Activated CD4-positive, alpha-beta memory T cell treated with anti-CD3 and anti-CD28 coated beads, Interleukin-2, amount 10 ng/mL, durations not matched to agents 7 days and 5 days (primary cell): ENCODE results near the gene DMBX1. TPM values are rescaled to one million over a fixed set of nuclear protein-coding genes. Genes with fewer than 3 reads are reported as not detected.

Experiments used
- CTCF ChIA-PET: fragments of 350-600 bp; sonication (Branson Sonifier 250); formaldehyde crosslinking; loops from one replicate; lab custom pipeline; 2021; ENCODE audit warnings: antibody characterized with exemption, inconsistent platforms; lab: Charles Lee
- POLR2A ChIA-PET: fragments of 350-600 bp; sonication (Branson Sonifier 250); formaldehyde crosslinking; loops from one replicate; lab custom pipeline; 2021; ENCODE audit warnings: antibody characterized with exemption; lab: Charles Lee
- DNase-seq: peaks from one replicate; pipeline ENCODE4 v3.0.0-alpha.2; 2020
- H3K27ac Mint-ChIP-seq: one replicate; pipeline ENCODE4 v1.8.0; 2021; ENCODE audit warnings: mild to moderate bottlenecking, mixed read lengths
- H3K27me3 Mint-ChIP-seq: one replicate; pipeline ENCODE4 v1.8.0; 2021; ENCODE audit warnings: mixed read lengths
- H3K36me3 Mint-ChIP-seq: one replicate; pipeline ENCODE4 v1.8.0; 2021; ENCODE audit warnings: low read depth, mixed read lengths
- H3K4me1 Mint-ChIP-seq: one replicate; pipeline ENCODE4 v1.8.0; 2021; ENCODE audit warnings: mixed read lengths
- H3K4me3 Mint-ChIP-seq: one replicate; pipeline ENCODE4 v1.8.0; 2021; ENCODE audit warnings: mild to moderate bottlenecking, mixed read lengths
- H3K9me3 Mint-ChIP-seq: one replicate; pipeline ENCODE4 v1.8.0; 2021; ENCODE audit warnings: mixed read lengths
- total RNA-seq, 2 experiments: library from RNA; stranded (reverse); gene quantifications; one replicate each; pipeline ENCODE4 v1.2.3, GENCODE V29; 2021

Gene DMBX1
- total RNA-seq, 2 experiments from 2014 or later: 0.30 to 0.38 TPM

GRCh38 chr1:46479744-46480350 lies 9.8 kb upstream of the DMBX1 start:
- no peak overlapping the region for H3K4me3 Mint-ChIP-seq
- no peaks in the 10 kb centered on the region for H3K4me1 Mint-ChIP-seq
- H3K9me3 Mint-ChIP-seq: no peaks in the 10 kb centered on the region
- no peaks in the 10 kb centered on the region for H3K36me3 Mint-ChIP-seq
- H3K27me3 Mint-ChIP-seq: peaks cover 48% of the 10 kb centered on the region
- no peak for DNase-seq
- CTCF ChIA-PET: interaction anchor here (1.0 to 7.0 kb wide), 3 partner anchors 43 to 58 kb away, joined by 3 to 87 read pairs (median 3); no protein-coding TSS in a partner anchor
- POLR2A ChIA-PET: interaction anchor here (1.3 kb wide), 1 partner anchor 43 kb away, joined by 3 read pairs; no protein-coding TSS in a partner anchor
- H3K27ac Mint-ChIP-seq: no peak overlapping the region

GRCh38 chr1:46480959-46481646 lies 8.5 kb upstream of the DMBX1 start:
- Mint-ChIP-seq H3K36me3 (no peaks in the 10 kb centered on the region), H3K4me1 (no peaks in the 10 kb centered on the region), H3K27me3 (peaks cover 47% of the 10 kb centered on the region), H3K4me3 (no peak overlapping the region), H3K27ac (no peak overlapping the region), H3K9me3 (no peaks in the 10 kb centered on the region)
- no peak for DNase-seq
- POLR2A ChIA-PET: interaction anchor here (0.7 to 1.3 kb wide), 2 partner anchors 39 to 41 kb away, joined by 3 read pairs; no protein-coding TSS in a partner anchor
- CTCF ChIA-PET: interaction anchor here (0.9 to 7.0 kb wide), 4 partner anchors 34 to 47 kb away, joined by 3 to 87 read pairs (median 4); no protein-coding TSS in a partner anchor

GRCh38 chr1:46481961-46482360 lies 7.7 kb upstream of the DMBX1 start:
- POLR2A ChIA-PET: no interaction called here
- H3K36me3 Mint-ChIP-seq: no peaks in the 10 kb centered on the region

GRCh38 chr1:46483589-46483988 lies 6.0 kb upstream of the DMBX1 start:
- ChIA-PET CTCF (interaction anchor here (0.7 to 1.4 kb wide), 5 partner anchors 35 to 51 kb away, joined by 3 to 4 read pairs (median 3); no protein-coding TSS in a partner anchor), POLR2A (no interaction called here)
- no peaks in the 10 kb centered on the region for H3K9me3 Mint-ChIP-seq
- no peaks in the 10 kb centered on the region for H3K36me3 Mint-ChIP-seq
- no peaks in the 10 kb centered on the region for H3K4me1 Mint-ChIP-seq
- H3K4me3 Mint-ChIP-seq: no peak overlapping the region
- peaks cover 71% of the 10 kb centered on the region for H3K27me3 Mint-ChIP-seq
- no peak overlapping the region for H3K27ac Mint-ChIP-seq
- no peak for DNase-seq

More at GRCh38 chr1:46481961-46482360, 7.7 kb upstream of the DMBX1 start:
- DNase-seq: no peak
- Mint-ChIP-seq H3K4me3 (no peak overlapping the region), H3K27me3 (peaks cover 56% of the 10 kb centered on the region), H3K27ac (no peak overlapping the region), H3K4me1 (no peaks in the 10 kb centered on the region), H3K9me3 (no peaks in the 10 kb centered on the region)
- CTCF ChIA-PET: interaction anchor here (0.5 to 7.0 kb wide), 5 partner anchors 35 to 212 kb away, joined by 3 to 87 read pairs (median 3); no protein-coding TSS in a partner anchor

- ChIA-PET CTCF (no interaction called here), POLR2A (no interaction called here)
- Mint-ChIP-seq H3K36me3 (peaks cover 2% of the 10 kb centered on the region), H3K27me3 (peaks cover 78% of the 10 kb centered on the region), H3K4me3 (no peak overlapping the region), H3K4me1 (peaks cover 10% of the 10 kb centered on the region), H3K9me3 (no peaks in the 10 kb centered on the region), H3K27ac (no peak overlapping the region)
- DNase-seq: no peak
These were observed 4.7 kb upstream of the DMBX1 start for GRCh38 chr1:46484783-46485490.

- DNase-seq: no peak
- ChIA-PET POLR2A (no interaction called here), CTCF (interaction anchor here (1.2 to 3.1 kb wide), 2 partner anchors 8 to 39 kb away, joined by 3 to 13 read pairs; no protein-coding TSS in a partner anchor)
- Mint-ChIP-seq H3K27me3 (peaks cover 86% of the 10 kb centered on the region), H3K9me3 (no peaks in the 10 kb centered on the region), H3K4me3 (no peak overlapping the region), H3K4me1 (peaks cover 18% of the 10 kb centered on the region), H3K36me3 (peaks cover 2% of the 10 kb centered on the region), H3K27ac (no peak overlapping the region)
These were observed 3.8 kb upstream of the DMBX1 start for GRCh38 chr1:46485564-46486431.

- H3K27ac Mint-ChIP-seq: no peak overlapping the region
- CTCF ChIA-PET: interaction anchor here (0.8 to 3.1 kb wide), 4 partner anchors 9 to 49 kb away, joined by 3 to 13 read pairs (median 4); a partner anchor contains a TSS
- H3K27me3 Mint-ChIP-seq: peaks cover 86% of the 10 kb centered on the region
- H3K36me3 Mint-ChIP-seq: peaks cover 2% of the 10 kb centered on the region
- no peak overlapping the region for H3K4me3 Mint-ChIP-seq
- POLR2A ChIA-PET: no interaction called here
- H3K9me3 Mint-ChIP-seq: no peaks in the 10 kb centered on the region
- peaks cover 18% of the 10 kb centered on the region for H3K4me1 Mint-ChIP-seq
- DNase-seq: no peak
These were observed 3.1 kb upstream of the DMBX1 start for GRCh38 chr1:46486432-46487015.

GRCh38 chr1:46487818-46488218 lies 1.8 kb upstream of the DMBX1 start:
- H3K4me1 Mint-ChIP-seq: peaks cover 22% of the 10 kb centered on the region
- POLR2A ChIA-PET: no interaction called here
- no peak overlapping the region for H3K4me3 Mint-ChIP-seq
- H3K36me3 Mint-ChIP-seq: peaks cover 2% of the 10 kb centered on the region
- CTCF ChIA-PET: interaction anchor here (0.7 to 3.1 kb wide), 12 partner anchors 8 to 270 kb away, joined by 3 to 13 read pairs (median 4); no protein-coding TSS in a partner anchor
- H3K9me3 Mint-ChIP-seq: no peaks in the 10 kb centered on the region
- no peak overlapping the region for H3K27ac Mint-ChIP-seq
- DNase-seq: no peak
- H3K27me3 Mint-ChIP-seq: peaks cover 90% of the 10 kb centered on the region

GRCh38 chr1:46488343-46489168 lies 1.1 kb upstream of the DMBX1 start:
- Mint-ChIP-seq H3K9me3 (no peaks in the 10 kb centered on the region), H3K27me3 (peaks cover 90% of the 10 kb centered on the region), H3K4me1 (peaks cover 22% of the 10 kb centered on the region), H3K4me3 (no peak overlapping the region), H3K27ac (no peak overlapping the region), H3K36me3 (peaks cover 2% of the 10 kb centered on the region)
- ChIA-PET CTCF (interaction anchor here (0.7 to 3.1 kb wide), 10 partner anchors 11 to 47 kb away, joined by 3 to 13 read pairs (median 5); no protein-coding TSS in a partner anchor), POLR2A (interaction anchor here (1.2 kb wide), 1 partner anchor 38 kb away, joined by 3 read pairs; no protein-coding TSS in a partner anchor)
- no peak for DNase-seq

- no peaks in the 10 kb centered on the region for H3K9me3 Mint-ChIP-seq
- peaks cover 91% of the 10 kb centered on the region for H3K27me3 Mint-ChIP-seq
- ChIA-PET POLR2A (interaction anchor here (1.2 kb wide), 1 partner anchor 37 kb away, joined by 3 read pairs; no protein-coding TSS in a partner anchor), CTCF (interaction anchor here (1.1 kb wide), 1 partner anchor 47 kb away, joined by 3 read pairs; no protein-coding TSS in a partner anchor)
- H3K4me1 Mint-ChIP-seq: peaks cover 22% of the 10 kb centered on the region
- peak overlapping the region; percentile 72 for H3K4me3 Mint-ChIP-seq
- peak; percentile 28 for DNase-seq
- H3K27ac Mint-ChIP-seq: peak overlapping the region; percentile 40
- peaks cover 2% of the 10 kb centered on the region for H3K36me3 Mint-ChIP-seq
These were observed 433 bp upstream of the DMBX1 start for GRCh38 chr1:46489169-46489637.

- H3K4me1 Mint-ChIP-seq: peaks cover 22% of the 10 kb centered on the region
- peaks cover 2% of the 10 kb centered on the region for H3K36me3 Mint-ChIP-seq
- CTCF ChIA-PET: no interaction called here
- H3K4me3 Mint-ChIP-seq: no peak overlapping the region
- H3K9me3 Mint-ChIP-seq: no peaks in the 10 kb centered on the region
- no peak overlapping the region for H3K27ac Mint-ChIP-seq
- peaks cover 91% of the 10 kb centered on the region for H3K27me3 Mint-ChIP-seq
- DNase-seq: no peak
- POLR2A ChIA-PET: no interaction called here
These were observed 695 bp downstream of the DMBX1 start for GRCh38 chr1:46490406-46490655.
